ENCODE measurements around the gene FAM89B. TPM values are rescaled to one million over a fixed set of nuclear protein-coding genes. Genes with fewer than 3 reads are reported as not detected.

FAM89B gene
- total and polyA plus RNA-seq, 2 donors (not counting 1 experiment from before 2014, with no cell fraction given), result 30.4 to 50.2 TPM

DNA sequence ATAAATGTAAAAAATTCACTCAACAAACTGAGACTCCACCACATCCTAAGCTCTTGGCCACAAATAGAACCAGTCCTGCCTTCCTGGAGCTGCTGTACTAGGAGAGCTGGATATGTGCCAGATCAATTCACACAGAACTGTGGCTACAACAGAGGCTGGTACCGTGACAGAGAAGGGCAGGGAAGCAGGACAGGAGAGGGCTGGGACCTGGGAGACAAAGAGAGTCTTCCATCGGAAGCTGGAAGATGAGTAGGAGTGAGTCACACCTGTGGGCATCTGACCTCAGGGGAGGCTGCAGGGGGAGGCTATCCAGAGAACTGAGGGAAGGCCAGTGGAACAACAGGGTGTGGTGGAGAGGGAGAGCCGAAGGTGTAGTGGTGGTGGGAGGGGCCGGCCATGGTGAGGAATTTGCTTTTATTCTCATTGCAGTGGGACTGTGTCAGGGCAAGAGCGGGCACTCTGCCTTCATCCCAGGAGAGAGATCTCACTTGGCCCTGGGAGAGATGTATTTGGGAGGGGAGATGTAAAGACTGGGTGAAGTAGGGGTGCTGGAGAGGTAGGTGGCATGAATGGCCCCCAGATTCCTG lies 12.3 kb upstream of the FAM89B start:
- Mint-ChIP-seq H3K27me3 (peaks cover 3% of the 10 kb centered on the region), H3K9me3 (ENCODE audit: insufficient read depth) (no peaks in the 10 kb centered on the region), H3K4me3 (peak overlapping the region; percentile 13), H3K27ac (peak overlapping the region; percentile 63), H3K4me1 (peaks cover 20% of the 10 kb centered on the region)
- no peak for DNase-seq
- no peaks in the 10 kb centered on the region for H3K9me3 ChIP-seq (ENCODE audit: control extremely low read depth in 1 of 3, control insufficient read depth in 2 of 3, insufficient read depth in 1 of 3, low read length in 2 of 3)
- H3K4me3 ChIP-seq (ENCODE audit: control extremely low read depth in 1 of 5, extremely low read depth in 1 of 5, insufficient read depth in 1 of 5, low read depth in 2 of 5, low read length in 4 of 5), result no peak overlapping the region
- no peaks in the 10 kb centered on the region for H4K20me1 ChIP-seq (ENCODE audit: control insufficient read depth, insufficient read depth, low read length, poor library complexity, severe bottlenecking)
- WGBS (ENCODE audit: insufficient coverage), result 95% methylated on average over 5 of the region's 5 CpGs
- ChIA-PET CTCF (interaction anchor here (0.7 to 2.4 kb wide), 9 partner anchors 9 to 30 kb away, joined by 3 to 18 read pairs (median 5); partner anchors contain the start of gene ZNRD2), POLR2A (interaction anchor here (0.7 to 1.0 kb wide), 2 partner anchors 13 kb away, joined by 5 read pairs; no protein-coding TSS in a partner anchor)
- H3K27ac ChIP-seq (ENCODE audit: low read length in 2 of 2), result no peak overlapping the region
- no peak overlapping the region for H2AFZ ChIP-seq (ENCODE audit: insufficient read depth, low read depth, low read length, poor library complexity, severe bottlenecking)
- peaks cover 63% of the 10 kb centered on the region for H3K79me2 ChIP-seq (ENCODE audit: control insufficient read depth, insufficient read depth, low read length)
- no peak for TF ChIP-seq CTCF (IDR thresholded peaks at IDR 0.05)
- TF ChIP-seq EZH2 (IDR thresholded peaks at IDR 0.05; ENCODE audit: borderline replicate concordance, insufficient read depth, low read depth, low read length, poor library complexity, severe bottlenecking), result no peak
- H3K27me3 ChIP-seq (replicated peaks in 1 of 4; ENCODE audit: control extremely low read depth in 1 of 4, control insufficient read depth in 3 of 4, insufficient read depth in 4 of 4, low read length in 3 of 4), result no peaks in the 10 kb centered on the region
- no peak for ATAC-seq (ENCODE audit: low read depth)
- intact Hi-C loops (cut with micrococcal nuclease), result no loop called here
- no peak overlapping the region for H3K9ac ChIP-seq (ENCODE audit: low read length)
- H3K4me1 ChIP-seq (ENCODE audit: control insufficient read depth in 2 of 2, insufficient read depth in 2 of 2, low read length in 2 of 2), result peaks cover 11 to 23% of the 10 kb centered on the region in 2 donors
- no peak overlapping the region for H3K4me2 ChIP-seq (replicated peaks; ENCODE audit: low read depth, low read length, poor library complexity, severe bottlenecking)
- no peaks in the 10 kb centered on the region for H3K36me3 ChIP-seq (replicated peaks in 1 of 2; ENCODE audit: control extremely low read depth in 1 of 2, control insufficient read depth in 1 of 2, extremely low read depth in 1 of 2, insufficient read depth in 2 of 2, low read length in 1 of 2)
